SH-SY5Y (cell line): ENCODE results near the gene ADSL.

Source experiments
- GATA2 ChIP-seq: IDR thresholded peaks from 2 replicates; pipeline ENCODE4 v1.6.1; 2011; ENCODE audit warnings: mild to moderate bottlenecking, low read depth, low read length
- GATA3 ChIP-seq: IDR thresholded peaks from 2 replicates; pipeline ENCODE4 v1.6.1; 2011; ENCODE audit warnings: low read depth, mild to moderate bottlenecking, low read length, moderate library complexity

DNA sequence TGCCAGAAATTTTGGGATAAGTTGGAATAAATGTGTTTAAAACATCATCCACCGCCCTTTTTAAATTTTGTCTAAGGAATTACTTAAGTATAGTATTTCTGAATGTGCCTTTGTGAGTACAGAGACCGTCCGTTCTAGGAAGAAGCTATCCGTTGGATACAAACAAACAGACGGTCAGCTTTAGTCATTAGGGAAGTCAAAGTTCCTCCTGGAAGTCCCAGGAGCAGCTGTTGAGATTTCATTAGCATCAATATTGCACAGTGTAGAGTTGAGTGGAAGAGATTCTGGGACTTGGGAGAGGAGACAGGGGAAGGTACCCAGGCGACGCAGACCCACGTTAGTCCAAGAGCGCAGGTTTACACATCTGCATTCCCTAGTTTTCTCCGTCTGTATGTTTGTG is 15.7 kb upstream of the ADSL start:
- TF ChIP-seq GATA3 (no peak), GATA2 (no peak)
